T-helper 1 cell (primary cell): Measurements from ENCODE around the gene RRP1B.
A peak's percentile ranks its signal among the peaks of the same experiment; 100 is the strongest.
"Not testable (repeated sequence)": the region's sequence is repeated elsewhere in the genome, so short reads cannot be mapped to it uniquely, and the experiment has no call there.

ENCODE experiments used
- DNase-seq, 5 donors: peaks; one replicate each; pipeline ENCODE4 v3.0.0-alpha.2; 2012 to 2020

RRP1B gene

GRCh38 chr21:43676391-43676790 lies 17.0 kb downstream of the RRP1B start:
- DNase-seq: no peak

GRCh38 chr21:43679951-43680350 lies 20.6 kb downstream of the RRP1B start:
- DNase-seq: no peak

GRCh38 chr21:43680421-43680820 lies 21.1 kb downstream of the RRP1B start:
- DNase-seq: not testable (repeated sequence)

GRCh38 chr21:43681650-43682049 lies 22.3 kb downstream of the RRP1B start:
- no peak for DNase-seq

- peak in 1 of 5 donors; percentile 54 for DNase-seq
Observed at GRCh38 chr21:43684424-43684823, 25.1 kb downstream of the RRP1B start.

GRCh38 chr21:43686811-43687565 lies 27.6 kb downstream of the RRP1B start:
- DNase-seq: no peak

GRCh38 chr21:43687566-43688399 lies 28.4 kb downstream of the RRP1B start:
- no peak for DNase-seq

- no peak for DNase-seq
Observed at GRCh38 chr21:43688906-43689305, 29.5 kb downstream of the RRP1B start.

- no peak for DNase-seq
Observed at GRCh38 chr21:43689556-43690337, 30.4 kb downstream of the RRP1B start.

- DNase-seq: no peak
Observed at GRCh38 chr21:43690346-43690745, 31.0 kb downstream of the RRP1B start.

GRCh38 chr21:43691086-43691795 lies 31.9 kb downstream of the RRP1B start:
- no peak for DNase-seq

- no peak for DNase-seq
Observed at GRCh38 chr21:43691801-43692200, 32.4 kb downstream of the RRP1B start.

GRCh38 chr21:43692949-43693348 lies 33.6 kb downstream of the RRP1B start:
- no peak for DNase-seq

GRCh38 chr21:43693981-43694380 lies 34.6 kb downstream of the RRP1B start:
- no peak for DNase-seq

GRCh38 chr21:43694437-43695079 lies 35.2 kb downstream of the RRP1B start:
- DNase-seq: no peak

- no peak for DNase-seq
Observed at GRCh38 chr21:43696214-43696613, 36.9 kb downstream of the RRP1B start.

- no peak for DNase-seq
Observed at GRCh38 chr21:43697758-43698643, 38.6 kb downstream of the RRP1B start.

- DNase-seq: not testable (repeated sequence)
Observed at GRCh38 chr21:43699492-43699777, 40.1 kb downstream of the RRP1B start.

- no peak for DNase-seq
Observed at GRCh38 chr21:43699933-43700599, 40.7 kb downstream of the RRP1B start.

GRCh38 chr21:43701936-43702784 lies 42.8 kb downstream of the RRP1B start:
- no peak for DNase-seq
